Liver (tissue), 9 donors: ENCODE results near the gene MNAT1. TPM values are rescaled to one million over a fixed set of nuclear protein-coding genes. Genes with fewer than 3 reads are reported as not detected.

Experiments
- DNase-seq: peaks from one replicate; pipeline ENCODE4 v3.0.0-alpha.2; 2017; ENCODE audit warnings: low spot score
- H3K27ac ChIP-seq, 2 donors: one replicate each; pipeline ENCODE4 v1.7.0; 2013; ENCODE audit warnings: inconsistent platforms in 2 of 2, low read length in 2 of 2, control low read depth in 1 of 2, low read depth in 1 of 2, mild to moderate bottlenecking in 1 of 2
- H3K27me3 ChIP-seq, 4 donors: one replicate each; pipeline versions ENCODE4 v1.6.1 to v1.7.0; 2013; ENCODE audit warnings: low read length in 3 of 4, inconsistent platforms in 1 of 4, mild to moderate bottlenecking in 1 of 4, moderate library complexity in 1 of 4; ENCODE audit not compliant: control insufficient read depth in 4 of 4, insufficient read depth in 4 of 4
- H3K36me3 ChIP-seq, 4 donors: one replicate each; pipeline versions ENCODE4 v1.6.1 to v1.7.0; 2013; ENCODE audit warnings: low read length in 3 of 4, mild to moderate bottlenecking in 3 of 4, low read depth in 1 of 4, moderate library complexity in 1 of 4; ENCODE audit not compliant: control insufficient read depth in 4 of 4, insufficient read depth in 3 of 4
- H3K4me1 ChIP-seq, 4 donors: one replicate each; pipeline versions ENCODE4 v1.6.1 to v1.7.0; 2013; ENCODE audit warnings: low read length in 3 of 4, mild to moderate bottlenecking in 3 of 4, moderate library complexity in 1 of 4; ENCODE audit not compliant: control insufficient read depth in 4 of 4, insufficient read depth in 4 of 4
- H3K4me3 ChIP-seq, 3 donors: one replicate each; pipeline versions ENCODE4 v1.6.1 to v1.7.0; 2013; ENCODE audit warnings: low read length in 3 of 3, control low read depth in 1 of 3, low read depth in 1 of 3, mild to moderate bottlenecking in 1 of 3
- H3K9ac ChIP-seq, 2 donors: one replicate each; pipeline ENCODE4 v1.7.0; 2013; ENCODE audit warnings: low read length in 2 of 2, mild to moderate bottlenecking in 2 of 2, moderate library complexity in 2 of 2, control low read depth in 1 of 2, low read depth in 1 of 2
- H3K9me3 ChIP-seq, 4 donors: one replicate each; pipeline versions ENCODE4 v1.6.1 to v1.7.0; 2013; ENCODE audit warnings: low read length in 3 of 4; ENCODE audit not compliant: control insufficient read depth in 4 of 4
- EGR1 ChIP-seq, 2 donors: IDR thresholded peaks; 2 replicates each; pipeline ENCODE4 v1.6.1; 2016 to 2018; ENCODE audit warnings: antibody characterized with exemption in 2 of 2, low read depth in 2 of 2
- FOXA1 ChIP-seq: IDR thresholded peaks from 2 replicates; pipeline ENCODE4 v1.6.1; 2016; ENCODE audit warnings: antibody characterized with exemption
- FOXA2 ChIP-seq: IDR thresholded peaks from 2 replicates; pipeline ENCODE4 v1.6.1; 2016; ENCODE audit warnings: antibody characterized with exemption
- GABPA ChIP-seq, 2 donors: IDR thresholded peaks in 1 of 2; conservative IDR thresholded peaks in 1 of 2; 2 replicates each; pipeline ENCODE4 v1.6.1; 2016; ENCODE audit warnings: antibody characterized with exemption in 2 of 2, mild to moderate bottlenecking in 1 of 2, moderate library complexity in 1 of 2
- HNF4A ChIP-seq, 2 donors: conservative IDR thresholded peaks; 2 replicates each; pipeline ENCODE4 v1.6.1; 2016; ENCODE audit warnings: antibody characterized with exemption in 2 of 2, mild to moderate bottlenecking in 2 of 2
- HNF4G ChIP-seq: IDR thresholded peaks from 2 replicates; pipeline ENCODE4 v1.6.1; 2016; ENCODE audit warnings: antibody characterized with exemption
- JUND ChIP-seq, 2 donors: IDR thresholded peaks; 2 replicates each; pipeline ENCODE4 v1.6.1; 2016; ENCODE audit warnings: antibody characterized with exemption in 2 of 2
- MAX ChIP-seq: IDR thresholded peaks from 2 replicates; pipeline ENCODE4 v1.6.1; 2016; ENCODE audit warnings: antibody characterized with exemption
- NR2F2 ChIP-seq: IDR thresholded peaks from 2 replicates; pipeline ENCODE4 v1.6.1; 2016; ENCODE audit warnings: antibody characterized with exemption
- RAD21 ChIP-seq, 2 donors: IDR thresholded peaks; 2 replicates each; pipeline ENCODE4 v1.6.1; 2016; ENCODE audit warnings: antibody characterized with exemption in 2 of 2, mild to moderate bottlenecking in 2 of 2
- REST ChIP-seq: IDR thresholded peaks from 2 replicates; pipeline ENCODE4 v1.6.1; 2016; ENCODE audit warnings: antibody characterized with exemption, mild to moderate bottlenecking
- RXRA ChIP-seq, 2 donors: IDR thresholded peaks; 2 replicates each; pipeline ENCODE4 v1.6.1; 2017 to 2018; ENCODE audit warnings: antibody characterized with exemption in 2 of 2, mild to moderate bottlenecking in 1 of 2
- SP1 ChIP-seq: IDR thresholded peaks from 2 replicates; pipeline ENCODE4 v1.6.1; 2018; ENCODE audit warnings: antibody characterized with exemption, mild to moderate bottlenecking
- TAF1 ChIP-seq: conservative IDR thresholded peaks from 2 replicates; pipeline ENCODE4 v1.6.1; 2016; ENCODE audit warnings: antibody characterized with exemption, mild to moderate bottlenecking
- YY1 ChIP-seq: IDR thresholded peaks from 2 replicates; pipeline ENCODE4 v1.6.1; 2016; ENCODE audit warnings: antibody characterized with exemption, mild to moderate bottlenecking
- WGBS: extraction: QIAGEN DNeasy Blood & Tissue Kit; methylation state at CpG from one replicate; pipeline ENCODE4 v1.1.7; 2013; 5-methylcytosine and 5-hydroxymethylcytosine counted together
- polyA plus RNA-seq, 2 donors: library from polyadenylated mRNA; stranded (reverse) in 1 of 2; unstranded in 1 of 2; fragments of 200-250 nt in 1 of 2; fragments of >200 nt in 1 of 2; fragmentation: Nextera tagmentation in 1 of 2; extraction: Ambion mirVana in 1 of 2; gene quantifications; one replicate each; pipeline versions ENCODE4 v1.2.1 to v1.2.3, GENCODE V29; 2013 to 2015
- total RNA-seq, 2 donors: library from RNA; depleted of rRNA; stranded (reverse); fragments of >200 nt; gene quantifications; one replicate each; pipeline ENCODE4 v1.2.3, GENCODE V29; 2014
- TF ChIP-seq, protein P1 (sequence below): fragments of 150-350 bp; IDR thresholded peaks from 2 replicates; pipeline ENCODE4 v1.5.1; 2017; ENCODE audit warnings: improper control_type of control experiment, low read depth, low read length; ENCODE audit not compliant: missing input control
- TF ChIP-seq, protein P2 (sequence below): IDR thresholded peaks from 2 replicates; pipeline ENCODE4 v1.6.1; 2016; ENCODE audit warnings: antibody characterized with exemption
- TF ChIP-seq, protein P3 (sequence below): IDR thresholded peaks from 2 replicates; pipeline ENCODE4 v1.6.1; 2016; ENCODE audit warnings: antibody characterized with exemption
- donor health status: healthy.
- donor health status: healthy.
- donor health status: healthy.
- donor health status: healthy.
- donor health status: healthy.

The MNAT1 gene
- total and polyA plus RNA-seq, 4 donors, result 8.9 to 18.5 (median 14.6) TPM

- Histone ChIP-seq H3K36me3 (no peaks in the 10 kb centered on the region), H3K4me3 (peak overlapping the region; percentile 76 to 85 (median 79)), H3K4me1 (peaks cover 12 to 28% (median 20%) of the 10 kb centered on the region in 4 donors), H3K9me3 (no peaks in the 10 kb centered on the region), H3K27me3 (peaks cover 0 to 2% (median 0%) of the 10 kb centered on the region in 4 donors), H3K9ac (peak overlapping the region in 1 of 2 donors; percentile 37), H3K27ac (no peak overlapping the region)
- WGBS, result 1% methylated on average over 60 of the region's 60 CpGs
- TF ChIP-seq REST, result no peak
- no peak for TF ChIP-seq RAD21 (IDR thresholded peaks at IDR 0.05)
- TF ChIP-seq TAF1, result no peak
- TF ChIP-seq JUND (IDR thresholded peaks at IDR 0.05), result no peak
- TF ChIP-seq GABPA (IDR thresholded peaks at IDR 0.05 in 1 of 2, conservative IDR thresholded peaks at IDR 0.05 in 1 of 2), result no peak
- TF ChIP-seq, protein P1, sequence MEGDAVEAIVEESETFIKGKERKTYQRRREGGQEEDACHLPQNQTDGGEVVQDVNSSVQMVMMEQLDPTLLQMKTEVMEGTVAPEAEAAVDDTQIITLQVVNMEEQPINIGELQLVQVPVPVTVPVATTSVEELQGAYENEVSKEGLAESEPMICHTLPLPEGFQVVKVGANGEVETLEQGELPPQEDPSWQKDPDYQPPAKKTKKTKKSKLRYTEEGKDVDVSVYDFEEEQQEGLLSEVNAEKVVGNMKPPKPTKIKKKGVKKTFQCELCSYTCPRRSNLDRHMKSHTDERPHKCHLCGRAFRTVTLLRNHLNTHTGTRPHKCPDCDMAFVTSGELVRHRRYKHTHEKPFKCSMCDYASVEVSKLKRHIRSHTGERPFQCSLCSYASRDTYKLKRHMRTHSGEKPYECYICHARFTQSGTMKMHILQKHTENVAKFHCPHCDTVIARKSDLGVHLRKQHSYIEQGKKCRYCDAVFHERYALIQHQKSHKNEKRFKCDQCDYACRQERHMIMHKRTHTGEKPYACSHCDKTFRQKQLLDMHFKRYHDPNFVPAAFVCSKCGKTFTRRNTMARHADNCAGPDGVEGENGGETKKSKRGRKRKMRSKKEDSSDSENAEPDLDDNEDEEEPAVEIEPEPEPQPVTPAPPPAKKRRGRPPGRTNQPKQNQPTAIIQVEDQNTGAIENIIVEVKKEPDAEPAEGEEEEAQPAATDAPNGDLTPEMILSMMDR, result no peak
- no peak for TF ChIP-seq NR2F2
- TF ChIP-seq FOXA2, result no peak
- no peak for TF ChIP-seq HNF4A (conservative IDR thresholded peaks at IDR 0.05)
- no peak for TF ChIP-seq EGR1 (IDR thresholded peaks at IDR 0.05; ENCODE audit: low read depth in 2 of 2)
- DNase-seq, result peak; percentile 49
These were observed 12.0 kb upstream of the MNAT1 start for GRCh38 chr14:60722357-60723115.

GRCh38 chr14:60723116-60723906 lies 11.2 kb upstream of the MNAT1 start:
- Histone ChIP-seq H3K27me3 (peaks cover 0 to 2% (median 0%) of the 10 kb centered on the region in 4 donors), H3K4me1 (peaks cover 12 to 28% (median 20%) of the 10 kb centered on the region in 4 donors), H3K4me3 (peak overlapping the region; percentile 76 to 85 (median 79)), H3K9me3 (no peaks in the 10 kb centered on the region), H3K27ac (no peak overlapping the region), H3K9ac (no peak overlapping the region), H3K36me3 (no peaks in the 10 kb centered on the region)
- peak; percentile 37 for DNase-seq
- under 1% methylated on average over 78 of the region's 78 CpGs for WGBS
- TF ChIP-seq SP1 (no peak), HNF4A (conservative IDR thresholded peaks at IDR 0.05) (no peak), GABPA (IDR thresholded peaks at IDR 0.05 in 1 of 2, conservative IDR thresholded peaks at IDR 0.05 in 1 of 2) (no peak), RXRA (IDR thresholded peaks at IDR 0.05) (no peak), NR2F2 (no peak), FOXA1 (no peak), YY1 (no peak), MAX (no peak), HNF4G (no peak), REST (no peak), EGR1 (IDR thresholded peaks at IDR 0.05; ENCODE audit: low read depth in 2 of 2) (no peak)
- TF ChIP-seq, protein P2, sequence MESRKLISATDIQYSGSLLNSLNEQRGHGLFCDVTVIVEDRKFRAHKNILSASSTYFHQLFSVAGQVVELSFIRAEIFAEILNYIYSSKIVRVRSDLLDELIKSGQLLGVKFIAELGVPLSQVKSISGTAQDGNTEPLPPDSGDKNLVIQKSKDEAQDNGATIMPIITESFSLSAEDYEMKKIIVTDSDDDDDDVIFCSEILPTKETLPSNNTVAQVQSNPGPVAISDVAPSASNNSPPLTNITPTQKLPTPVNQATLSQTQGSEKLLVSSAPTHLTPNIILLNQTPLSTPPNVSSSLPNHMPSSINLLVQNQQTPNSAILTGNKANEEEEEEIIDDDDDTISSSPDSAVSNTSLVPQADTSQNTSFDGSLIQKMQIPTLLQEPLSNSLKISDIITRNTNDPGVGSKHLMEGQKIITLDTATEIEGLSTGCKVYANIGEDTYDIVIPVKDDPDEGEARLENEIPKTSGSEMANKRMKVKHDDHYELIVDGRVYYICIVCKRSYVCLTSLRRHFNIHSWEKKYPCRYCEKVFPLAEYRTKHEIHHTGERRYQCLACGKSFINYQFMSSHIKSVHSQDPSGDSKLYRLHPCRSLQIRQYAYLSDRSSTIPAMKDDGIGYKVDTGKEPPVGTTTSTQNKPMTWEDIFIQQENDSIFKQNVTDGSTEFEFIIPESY, result no peak
- TF ChIP-seq, protein P3, sequence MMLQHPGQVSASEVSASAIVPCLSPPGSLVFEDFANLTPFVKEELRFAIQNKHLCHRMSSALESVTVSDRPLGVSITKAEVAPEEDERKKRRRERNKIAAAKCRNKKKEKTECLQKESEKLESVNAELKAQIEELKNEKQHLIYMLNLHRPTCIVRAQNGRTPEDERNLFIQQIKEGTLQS, result no peak
